Measurements from ENCODE around the gene SHMT1. TPM values are rescaled to one million over a fixed set of nuclear protein-coding genes. Genes with fewer than 3 reads are reported as not detected.
A peak's percentile ranks its signal among the peaks of the same experiment; 100 is the strongest.
"Not testable (repeated sequence)": the region's sequence is repeated elsewhere in the genome, so short reads cannot be mapped to it uniquely, and the experiment has no call there.

The SHMT1 gene
- total RNA-seq, 2 experiments from 2014 or later = 58.7 to 61.0 TPM

DNA sequence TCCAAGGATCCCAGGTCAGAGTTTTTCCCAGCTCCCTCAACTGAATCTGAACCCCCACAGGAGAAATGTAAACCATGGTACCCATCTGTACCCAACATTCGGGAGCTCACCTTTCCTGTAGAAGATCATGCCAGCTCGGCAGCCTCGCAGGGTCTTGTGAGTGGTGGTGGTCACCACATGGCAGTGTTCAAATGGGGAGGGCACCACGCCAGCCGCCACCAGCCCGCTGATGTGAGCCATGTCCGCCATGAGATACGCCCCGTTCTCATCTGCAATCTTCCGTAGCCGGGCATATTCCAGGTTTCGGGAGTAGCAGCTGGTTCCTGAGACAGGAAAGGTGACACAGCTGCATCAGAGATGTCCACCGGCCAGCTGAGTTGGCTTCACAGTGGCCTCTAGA, 23.4 kb downstream of the SHMT1 start:
- H3K27ac Mint-ChIP-seq = no peak overlapping the region
- peaks cover 44% of the 10 kb centered on the region for H3K36me3 Mint-ChIP-seq (ENCODE audit: low read depth)
- CTCF ChIA-PET = interaction anchor here (0.7 kb wide), 1 partner anchor 11 kb away, joined by 4 read pairs; no protein-coding TSS in a partner anchor

DNA sequence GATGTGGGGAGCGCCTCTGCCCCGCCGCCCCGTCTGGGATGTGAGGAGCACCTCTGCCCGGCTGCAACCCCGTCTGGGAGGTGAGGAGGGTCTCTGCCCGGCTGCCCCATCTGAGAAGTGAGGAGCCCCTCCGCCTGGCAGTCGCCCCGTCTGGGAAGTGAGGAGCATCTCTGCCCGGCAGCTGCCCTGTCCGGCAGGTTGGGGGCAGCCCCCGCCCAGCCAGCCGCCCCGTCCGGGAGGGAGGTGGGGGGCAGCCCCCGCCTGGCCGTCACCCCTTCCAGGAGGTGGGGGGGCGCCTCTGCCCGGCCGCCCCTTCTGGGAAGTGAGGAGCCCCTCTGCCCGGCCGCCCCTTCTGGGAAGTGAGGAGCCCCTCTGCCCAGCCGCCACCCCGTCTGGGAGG, 25.2 kb downstream of the SHMT1 start:
- POLR2A ChIA-PET; ATAC-seq; intact Hi-C loops (cut with DNase I, micrococcal nuclease); H3K9me3 Mint-ChIP-seq (ENCODE audit: low read depth); H3K4me3 Mint-ChIP-seq; H3K4me1 Mint-ChIP-seq; DNase-seq; CTCF ChIA-PET; H3K27me3 Mint-ChIP-seq; H3K27ac Mint-ChIP-seq: not testable (repeated sequence)
- H3K36me3 Mint-ChIP-seq (ENCODE audit: low read depth) = peaks cover 49% of the 10 kb centered on the region

More for the DNA sequence above, 23.4 kb downstream of the SHMT1 start:
- ATAC-seq = no peak
- Mint-ChIP-seq H3K4me1 (no peaks in the 10 kb centered on the region), H3K4me3 (no peak overlapping the region), H3K27me3 (no peaks in the 10 kb centered on the region), H3K9me3 (ENCODE audit: low read depth) (no peaks in the 10 kb centered on the region)
- intact Hi-C loops (cut with DNase I, micrococcal nuclease) = no loop called here
- DNase-seq = no peak
- POLR2A ChIA-PET = no interaction called here

DNA sequence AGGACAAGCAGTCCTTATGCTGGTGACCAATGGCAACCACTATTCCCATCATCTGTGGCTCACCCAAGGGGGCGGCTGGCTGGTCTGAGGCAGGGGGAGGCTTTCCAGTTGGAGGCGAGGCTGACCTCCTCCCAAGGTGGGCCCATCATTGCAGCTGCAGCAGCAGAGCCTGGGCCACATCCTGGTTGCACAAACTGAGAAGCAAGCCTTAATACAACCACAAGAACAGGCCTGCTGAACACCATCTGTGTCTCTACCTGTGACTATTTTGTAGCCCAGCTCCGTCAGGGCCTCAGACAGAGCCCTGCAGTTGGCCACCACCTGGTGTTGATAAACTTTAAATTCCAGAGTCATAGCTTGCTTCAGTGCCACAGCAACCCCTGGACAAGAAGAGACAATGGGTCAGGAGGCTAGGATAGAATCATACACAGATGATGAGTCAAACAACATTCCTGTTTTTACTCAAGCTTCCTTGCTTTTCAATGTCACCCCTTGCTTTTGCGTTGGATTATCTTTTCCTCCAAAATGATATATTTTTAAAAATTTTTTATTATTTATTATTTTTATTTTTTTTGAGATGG, 30.4 kb downstream of the SHMT1 start:
- Mint-ChIP-seq H3K27me3 (no peaks in the 10 kb centered on the region), H3K36me3 (ENCODE audit: low read depth) (peaks cover 28% of the 10 kb centered on the region), H3K27ac (no peak overlapping the region), H3K4me3 (no peak overlapping the region), H3K4me1 (peaks cover 7% of the 10 kb centered on the region), H3K9me3 (ENCODE audit: low read depth) (no peaks in the 10 kb centered on the region)
- ChIA-PET CTCF (no interaction called here), POLR2A (interaction anchor here (0.5 kb wide), 1 partner anchor 536 kb away, joined by 3 read pairs; no protein-coding TSS in a partner anchor)
- ATAC-seq (peak; percentile 42), DNase-seq (no peak)
- intact Hi-C loops (cut with DNase I, micrococcal nuclease) = no loop called here

DNA sequence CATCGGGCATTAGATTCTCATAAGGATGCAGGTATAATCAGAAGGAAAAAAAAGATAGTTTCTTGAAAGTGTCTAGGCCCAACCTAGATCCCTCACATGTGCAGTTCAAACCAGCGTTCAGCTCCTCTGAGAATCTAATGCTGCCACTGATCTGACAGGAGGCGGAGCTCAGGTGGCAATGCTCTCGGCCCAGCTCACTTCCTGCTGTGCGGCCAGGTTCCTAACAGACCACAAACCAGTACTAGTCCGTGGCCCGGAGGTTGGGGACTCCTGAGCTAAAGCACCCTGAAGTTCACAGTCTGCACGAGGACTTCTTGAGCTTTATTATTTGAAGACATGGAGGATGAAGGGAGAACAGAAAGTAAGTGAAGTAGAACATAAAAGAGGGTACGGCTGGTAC, 31.5 kb downstream of the SHMT1 start:
- ATAC-seq = no peak
- peaks cover 25% of the 10 kb centered on the region for H3K36me3 Mint-ChIP-seq (ENCODE audit: low read depth)
- peak overlapping the region; percentile 55 for H3K27ac Mint-ChIP-seq
- H3K4me3 Mint-ChIP-seq = no peak overlapping the region
- no peaks in the 10 kb centered on the region for H3K27me3 Mint-ChIP-seq
- intact Hi-C loops (cut with DNase I, micrococcal nuclease) = no loop called here
- H3K9me3 Mint-ChIP-seq (ENCODE audit: low read depth) = no peaks in the 10 kb centered on the region
- ChIA-PET POLR2A (no interaction called here), CTCF (no interaction called here)
- DNase-seq = no peak
- H3K4me1 Mint-ChIP-seq = peaks cover 7% of the 10 kb centered on the region

DNA sequence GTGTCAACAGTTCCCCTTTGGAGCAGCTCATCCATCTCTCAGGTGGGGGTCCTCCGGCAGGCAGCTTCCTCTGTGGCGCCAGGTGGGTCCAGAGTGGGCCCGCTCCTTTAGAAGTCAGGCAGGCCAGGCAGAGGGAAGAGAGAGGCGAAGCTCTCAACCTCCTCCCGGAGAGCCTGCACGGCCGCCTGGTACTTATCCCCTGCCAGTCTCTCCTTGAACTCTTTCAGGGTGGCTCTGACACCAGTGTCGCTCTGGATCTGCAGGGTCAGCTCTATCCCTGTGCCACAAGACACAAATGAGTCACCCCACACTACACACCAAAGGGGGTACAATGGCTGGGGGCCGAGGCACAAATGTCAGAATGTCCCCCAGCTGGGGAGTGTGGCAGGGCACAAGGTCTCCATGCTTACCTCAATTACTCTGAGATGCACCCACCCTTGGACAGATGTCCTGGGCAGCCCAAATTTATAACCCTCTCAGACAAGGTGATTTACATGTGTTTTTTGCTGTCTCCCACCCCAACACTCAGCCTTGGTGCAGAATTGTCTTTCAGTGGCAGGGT, 34.6 kb downstream of the SHMT1 start:
- ATAC-seq (no peak), DNase-seq (no peak)
- Mint-ChIP-seq H3K27ac (no peak overlapping the region), H3K4me1 (peaks cover 17% of the 10 kb centered on the region), H3K4me3 (no peak overlapping the region), H3K36me3 (ENCODE audit: low read depth) (peaks cover 18% of the 10 kb centered on the region), H3K27me3 (no peaks in the 10 kb centered on the region), H3K9me3 (ENCODE audit: low read depth) (no peaks in the 10 kb centered on the region)
- ChIA-PET CTCF (interaction anchor here (0.5 to 1.8 kb wide), 3 partner anchors 12 to 835 kb away, joined by 3 to 4 read pairs (median 4); no protein-coding TSS in a partner anchor), POLR2A (no interaction called here)
- intact Hi-C loops (cut with DNase I, micrococcal nuclease) = no loop called here

DNA sequence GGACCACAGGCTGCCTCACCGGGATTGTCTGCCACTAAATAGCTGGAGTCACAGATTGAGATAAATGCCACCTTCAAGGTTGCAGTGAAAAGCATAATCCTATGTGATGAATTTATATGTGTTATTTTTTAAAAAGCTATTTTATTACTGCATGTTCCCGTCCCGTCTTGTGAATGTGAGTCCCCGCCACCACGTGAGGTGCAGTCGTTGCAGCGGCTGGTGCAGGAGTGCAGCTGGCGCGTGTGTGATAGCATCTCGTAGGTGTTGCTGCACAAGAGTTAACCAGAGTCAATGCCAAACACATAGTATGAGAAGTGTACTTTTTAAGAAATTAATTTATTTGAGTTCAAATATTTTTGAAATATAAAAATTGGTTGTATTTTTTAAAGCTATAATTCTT, 35.8 kb downstream of the SHMT1 start:
- Mint-ChIP-seq H3K4me1 (peaks cover 17% of the 10 kb centered on the region), H3K4me3 (no peak overlapping the region), H3K27me3 (no peaks in the 10 kb centered on the region), H3K9me3 (ENCODE audit: low read depth) (no peaks in the 10 kb centered on the region), H3K36me3 (ENCODE audit: low read depth) (peaks cover 18% of the 10 kb centered on the region), H3K27ac (no peak overlapping the region)
- DNase-seq (no peak), ATAC-seq (no peak)
- POLR2A ChIA-PET = interaction anchor here (0.6 kb wide), 1 partner anchor 198 kb away, joined by 3 read pairs; no protein-coding TSS in a partner anchor
- intact Hi-C loops (cut with DNase I, micrococcal nuclease) = no loop called here
- CTCF ChIA-PET = interaction anchor here (0.5 to 1.8 kb wide), 3 partner anchors 13 to 112 kb away, joined by 3 to 4 read pairs (median 3); partner anchors contain the start of genes SMCR8 and TOP3A

DNA sequence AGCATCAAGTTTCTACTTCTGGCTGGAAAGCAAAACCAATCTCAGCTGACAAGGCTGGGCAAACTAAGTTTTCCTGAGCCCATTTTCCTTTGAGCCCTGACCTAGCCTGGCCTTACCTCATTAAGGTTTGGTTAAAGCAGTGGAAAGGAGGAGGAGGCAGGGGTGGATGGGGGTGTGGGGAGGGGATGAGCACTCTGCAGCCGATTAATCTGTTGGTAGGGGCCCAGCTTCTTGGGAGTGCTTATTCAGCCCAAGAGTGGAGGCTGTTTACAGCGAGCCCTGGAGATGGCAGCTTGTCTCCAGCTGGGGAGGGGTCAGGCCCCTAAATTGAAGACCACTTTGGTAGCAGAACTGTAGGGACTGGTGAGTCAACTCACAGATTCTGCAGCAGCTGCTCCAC, 36.3 kb downstream of the SHMT1 start:
- no peak for DNase-seq
- peaks cover 16% of the 10 kb centered on the region for H3K4me1 Mint-ChIP-seq
- no peaks in the 10 kb centered on the region for H3K9me3 Mint-ChIP-seq (ENCODE audit: low read depth)
- CTCF ChIA-PET = interaction anchor here (0.5 to 1.8 kb wide), 2 partner anchors 38 to 112 kb away, joined by 3 to 4 read pairs; no protein-coding TSS in a partner anchor
- H3K4me3 Mint-ChIP-seq = no peak overlapping the region
- H3K27ac Mint-ChIP-seq = no peak overlapping the region
- POLR2A ChIA-PET = no interaction called here
- H3K27me3 Mint-ChIP-seq = no peaks in the 10 kb centered on the region
- intact Hi-C loops (cut with DNase I, micrococcal nuclease) = no loop called here
- peaks cover 18% of the 10 kb centered on the region for H3K36me3 Mint-ChIP-seq (ENCODE audit: low read depth)
- no peak for ATAC-seq

DNA sequence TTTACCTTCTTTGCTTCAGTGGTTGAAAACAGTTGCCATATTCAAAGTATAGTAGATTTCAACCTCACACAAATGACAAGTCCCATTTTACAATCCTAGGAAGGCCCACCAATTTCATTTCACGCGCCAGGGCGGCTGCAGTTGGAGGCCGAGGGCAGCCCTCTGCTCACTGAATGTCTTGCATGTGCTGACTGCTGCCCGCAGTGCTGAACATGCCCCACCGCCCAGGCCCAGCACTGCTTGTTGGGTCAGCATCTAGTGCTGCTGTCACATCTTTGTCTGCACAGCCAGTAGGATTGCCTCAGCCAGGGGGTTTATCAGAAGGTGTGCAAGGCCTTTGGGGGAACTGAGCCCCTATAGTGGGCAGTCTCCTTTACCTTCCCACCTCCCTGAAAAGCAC, 36.8 kb downstream of the SHMT1 start:
- intact Hi-C loops (cut with DNase I, micrococcal nuclease) = no loop called here
- no peak for ATAC-seq
- ChIA-PET POLR2A (no interaction called here), CTCF (interaction anchor here (1.8 kb wide), 1 partner anchor 111 kb away, joined by 4 read pairs; no protein-coding TSS in a partner anchor)
- Mint-ChIP-seq H3K36me3 (ENCODE audit: low read depth) (peaks cover 15% of the 10 kb centered on the region), H3K27ac (peak overlapping the region; percentile 58), H3K27me3 (no peaks in the 10 kb centered on the region), H3K9me3 (ENCODE audit: low read depth) (no peaks in the 10 kb centered on the region), H3K4me3 (no peak overlapping the region), H3K4me1 (peaks cover 11% of the 10 kb centered on the region)
- DNase-seq = no peak

DNA sequence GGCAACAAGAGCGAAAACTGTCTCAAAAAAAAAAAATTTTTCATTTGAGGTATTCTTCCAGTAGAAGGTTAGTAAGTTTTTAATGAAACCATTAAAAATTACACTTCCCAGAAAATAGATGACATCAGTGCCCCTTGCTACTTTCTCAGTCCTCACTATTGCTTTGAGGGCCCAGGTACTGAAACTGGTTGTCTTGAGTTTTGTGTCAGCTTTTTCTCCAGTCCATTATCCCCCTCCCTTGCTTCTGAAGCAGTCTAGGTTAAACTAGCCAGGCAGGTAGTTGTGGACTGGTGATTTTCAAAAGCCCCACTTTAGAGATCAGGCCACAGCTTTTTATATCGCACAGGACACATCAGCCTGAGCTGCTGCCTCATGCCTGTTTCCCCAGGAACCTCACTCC, 37.3 kb downstream of the SHMT1 start:
- no peak for ATAC-seq
- Mint-ChIP-seq H3K27me3 (no peaks in the 10 kb centered on the region), H3K4me1 (peaks cover 12% of the 10 kb centered on the region), H3K9me3 (ENCODE audit: low read depth) (no peaks in the 10 kb centered on the region), H3K4me3 (no peak overlapping the region), H3K36me3 (ENCODE audit: low read depth) (peaks cover 16% of the 10 kb centered on the region), H3K27ac (peak overlapping the region; percentile 58)
- POLR2A ChIA-PET = no interaction called here
- no peak for DNase-seq
- CTCF ChIA-PET = no interaction called here
- intact Hi-C loops (cut with DNase I, micrococcal nuclease) = no loop called here

DNA sequence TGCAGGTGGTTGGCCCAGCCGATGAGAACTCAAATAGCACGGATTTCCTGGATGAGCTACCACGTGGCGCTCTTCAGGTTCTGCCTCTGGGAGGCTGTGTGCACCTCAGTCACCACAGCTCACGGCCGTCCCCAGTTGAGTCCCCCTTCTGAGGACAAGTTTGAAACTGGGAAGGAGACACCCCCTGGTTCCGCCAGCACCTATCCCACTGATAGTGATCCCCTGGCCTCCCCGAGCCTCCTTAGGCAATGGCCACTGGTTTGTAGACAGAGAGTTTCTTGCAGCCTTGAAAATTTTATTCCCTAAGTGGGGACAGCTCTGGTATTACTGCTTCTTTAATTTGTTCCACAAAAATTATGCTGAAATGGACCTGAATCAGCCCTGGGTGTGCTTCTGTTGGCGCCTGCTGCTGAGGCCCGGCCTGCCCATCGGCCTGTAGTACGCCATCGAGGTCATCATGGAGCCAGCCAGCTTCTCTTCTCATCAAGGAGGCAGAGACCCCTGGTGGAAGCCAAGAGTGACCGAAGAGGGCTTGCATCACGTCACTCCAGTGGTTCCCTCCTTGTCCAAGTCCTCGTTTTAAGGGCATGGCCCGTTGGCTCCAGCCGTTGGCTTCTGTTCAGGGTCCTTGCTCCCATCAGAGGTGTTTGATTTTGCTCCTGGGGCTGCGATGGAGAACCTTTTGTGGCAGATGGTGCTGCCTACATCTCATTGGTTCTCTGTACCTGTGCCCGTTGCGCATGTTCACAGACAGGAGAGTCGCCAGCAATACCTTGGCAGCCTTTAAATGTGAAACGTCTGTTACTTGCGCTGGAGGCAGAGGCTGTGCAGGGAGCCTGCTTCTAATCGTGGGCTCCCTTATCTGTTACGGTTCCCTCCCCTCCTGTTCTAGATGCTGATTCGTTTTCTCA, 39.0 kb downstream of the SHMT1 start:
- CTCF ChIA-PET = no interaction called here
- H3K9me3 Mint-ChIP-seq (ENCODE audit: low read depth) = no peaks in the 10 kb centered on the region
- peaks cover 26% of the 10 kb centered on the region for H3K4me1 Mint-ChIP-seq
- ATAC-seq (no peak), DNase-seq (no peak)
- intact Hi-C loops (cut with DNase I, micrococcal nuclease) = loop anchor here in 1 of 2 experiments (5.0 kb wide), 1 partner anchor 38 kb away; the partner anchor contains the start of gene SHMT1
- H3K36me3 Mint-ChIP-seq (ENCODE audit: low read depth) = peaks cover 15% of the 10 kb centered on the region
- POLR2A ChIA-PET = no interaction called here
- peak overlapping the region; percentile 48 for H3K27ac Mint-ChIP-seq
- no peak overlapping the region for H3K4me3 Mint-ChIP-seq
- no peaks in the 10 kb centered on the region for H3K27me3 Mint-ChIP-seq

DNA sequence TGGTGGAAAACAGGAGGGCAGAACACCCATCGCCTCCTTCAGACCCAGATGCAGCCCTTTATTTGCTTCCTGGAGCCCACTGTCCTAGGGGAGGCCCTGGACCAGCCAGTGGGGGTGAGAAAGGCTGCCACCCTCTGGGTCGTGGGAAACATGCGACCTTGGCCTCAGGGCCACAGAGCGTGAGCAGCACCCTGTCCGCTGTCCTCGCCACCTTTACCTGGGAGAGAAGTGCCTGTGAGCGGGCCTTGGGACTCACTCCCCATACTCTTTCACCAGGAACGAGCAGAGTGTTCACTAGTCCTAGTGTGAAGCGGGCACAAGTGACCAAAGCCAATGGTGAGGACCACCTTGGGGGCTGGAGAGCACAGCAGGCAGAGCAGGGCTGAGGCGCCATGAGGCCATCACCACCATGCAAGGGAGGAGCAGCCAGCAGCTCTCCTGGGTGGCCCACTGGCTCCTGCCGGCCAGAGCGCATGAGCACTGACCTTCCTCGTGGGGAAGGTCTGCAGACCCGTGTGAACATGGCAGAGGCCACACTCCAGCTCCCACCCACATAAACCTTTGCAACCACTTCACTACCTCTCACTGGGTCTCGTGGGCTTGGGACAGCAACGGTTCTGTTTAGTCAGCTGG, 39.7 kb downstream of the SHMT1 start:
- intact Hi-C loops (cut with DNase I, micrococcal nuclease) = loop anchor here in 1 of 2 experiments (5.0 kb wide), 1 partner anchor 39 kb away; the partner anchor contains the start of gene SHMT1
- H3K36me3 Mint-ChIP-seq (ENCODE audit: low read depth) = peaks cover 15% of the 10 kb centered on the region
- H3K4me3 Mint-ChIP-seq = no peak overlapping the region
- H3K27me3 Mint-ChIP-seq = no peaks in the 10 kb centered on the region
- no peak overlapping the region for H3K27ac Mint-ChIP-seq
- ChIA-PET POLR2A (no interaction called here), CTCF (no interaction called here)
- no peaks in the 10 kb centered on the region for H3K9me3 Mint-ChIP-seq (ENCODE audit: low read depth)
- DNase-seq (no peak), ATAC-seq (no peak)
- H3K4me1 Mint-ChIP-seq = peaks cover 33% of the 10 kb centered on the region
